K562 (cell line): ENCODE results near the gene CLCA2. TPM values are rescaled to one million over a fixed set of nuclear protein-coding genes. Genes with fewer than 3 reads are reported as not detected.

Source experiments
- ATAC-seq: fragments of 200-7000 bp; cut with Tn5 transposase; 3 replicates; pipeline ENCODE4 v1.9.1; 2020; ENCODE audit warnings: moderate library complexity
- BruUV-seq: library from RNA; stranded (reverse); fragments of 400-500 nt; replicated peaks from 2 replicates; lab custom pipeline; 2021; lab: Mats Ljungman, UMichigan
- CTCF ChIA-PET: fragments of 300-600 bp; formaldehyde crosslinking; extraction: SDS; loops from one replicate; lab custom pipeline; 2021; ENCODE audit warnings: low intra/inter-chr PET ratio; lab: Yijun Ruan, JAX
- POLR2A ChIA-PET: fragments of 300-600, 350-650 bp; sonication (Branson Sonifier 250); formaldehyde crosslinking; extraction: SDS; loops from one replicate; lab custom pipeline; 2021; ENCODE audit warnings: antibody characterized with exemption, inconsistent platforms; lab: Yijun Ruan, JAX
- DNase-seq, 4 experiments: peaks; one replicate each; pipeline versions ENCODE4 v3.0.0 to v3.0.0-alpha.2; 2011 to 2018; ENCODE audit warnings: low spot score in 3 of 4, mixed read lengths in 3 of 4; ENCODE audit errors: extremely low read depth in 1 of 4
- FAIRE-seq: peaks from 2 replicates; lab custom pipeline; 2011; peaks lifted over from hg19 to GRCh38; lab: Jason Lieb, UNC
- H2AFZ ChIP-seq: 2 replicates; pipeline ENCODE4 v1.6.0; 2011; ENCODE audit warnings: low read depth, low read length, control low read depth, inconsistent platforms
- H3K27ac ChIP-seq: fragments of 200-600 bp; 3 replicates; pipeline ENCODE4 v1.8.0; 2011; ENCODE audit warnings: low read depth, mild to moderate bottlenecking, control low read depth, inconsistent platforms, low read length, moderate library complexity, mixed read lengths; ENCODE audit errors: extremely low read depth
- H3K27me3 ChIP-seq, 2 experiments: fragments of 300-600 bp in 1 of 2; 2 replicates in 1 of 2; 3 replicates in 1 of 2; pipeline versions ENCODE4 v1.6.0 to v1.8.0; 2011; ENCODE audit warnings: inconsistent platforms in 2 of 2, low read length in 2 of 2, mild to moderate bottlenecking in 1 of 2, mixed read lengths in 1 of 2, moderate library complexity in 1 of 2; ENCODE audit not compliant: control insufficient read depth in 2 of 2, insufficient read depth in 2 of 2
- H3K36me3 ChIP-seq: fragments of 300-600 bp; 3 replicates; pipeline ENCODE4 v1.8.0; 2011; ENCODE audit warnings: mild to moderate bottlenecking, low read length, inconsistent platforms; ENCODE audit not compliant: control insufficient read depth, insufficient read depth
- H3K4me1 ChIP-seq, 2 experiments: fragments of 200-600 bp in 1 of 2; replicated peaks in 1 of 2; 2 replicates in 1 of 2; 3 replicates in 1 of 2; pipeline versions ENCODE4 v1.5.1 to v1.8.0; 2011; ENCODE audit warnings: inconsistent platforms in 2 of 2, low read length in 2 of 2, mild to moderate bottlenecking in 1 of 2, mixed read lengths in 1 of 2, moderate library complexity in 1 of 2; ENCODE audit not compliant: control insufficient read depth in 2 of 2, insufficient read depth in 2 of 2
- H3K4me2 ChIP-seq: 2 replicates; pipeline ENCODE4 v1.6.1; 2011; ENCODE audit warnings: low read length, control low read depth, inconsistent platforms, mixed read lengths; ENCODE audit not compliant: insufficient read depth
- H3K4me3 ChIP-seq: fragments of 200-600 bp; sonication (generic), shearing (Covaris generic); 2 replicates; pipeline ENCODE4 v1.5.1; 2016; ENCODE audit warnings: control low read depth, inconsistent platforms
- H3K79me2 ChIP-seq: fragments of 200-600 bp; 3 replicates; pipeline ENCODE4 v1.8.0; 2011; ENCODE audit warnings: low read length, inconsistent platforms; ENCODE audit not compliant: control insufficient read depth, insufficient read depth
- H3K9ac ChIP-seq, 2 experiments: 2 replicates each; pipeline versions ENCODE4 v1.6.0 to v1.6.1; 2011; ENCODE audit warnings: low read depth in 2 of 2, low read length in 2 of 2, control low read depth in 1 of 2, inconsistent platforms in 1 of 2, mild to moderate bottlenecking in 1 of 2, mixed read lengths in 1 of 2; ENCODE audit not compliant: insufficient read depth in 1 of 2
- H3K9me1 ChIP-seq: one replicate; pipeline ENCODE4 v1.6.0; 2011; ENCODE audit warnings: inconsistent platforms, mild to moderate bottlenecking, low read length, moderate library complexity; ENCODE audit not compliant: control insufficient read depth, insufficient read depth
- H3K9me3 ChIP-seq: replicated peaks from 2 replicates; pipeline ENCODE4 v1.5.1; 2011; ENCODE audit warnings: low read depth, low read length, inconsistent platforms; ENCODE audit not compliant: control insufficient read depth, insufficient read depth
- H4K20me1 ChIP-seq: replicated peaks from 2 replicates; pipeline ENCODE4 v1.6.1; 2011; ENCODE audit warnings: low read length, inconsistent platforms, mixed read lengths; ENCODE audit not compliant: control insufficient read depth, insufficient read depth
- FIP1L1 ChIP-seq: fragments of 200-400 bp; formaldehyde crosslinking; IDR thresholded peaks from 2 replicates; pipeline ENCODE4 v1.6.1; 2018; ENCODE audit warnings: mild to moderate bottlenecking, low read depth, low read length; ENCODE audit not compliant: poor library complexity, severe bottlenecking
- MAFK ChIP-seq: IDR thresholded peaks from 2 replicates; pipeline ENCODE4 v1.6.1; 2011; ENCODE audit warnings: low read length, improper control_type of control experiment
- MAX ChIP-seq: sonication (generic); formaldehyde crosslinking; IDR thresholded peaks from 2 replicates; pipeline ENCODE4 v1.9.0; 2022; ENCODE audit warnings: mild to moderate bottlenecking, missing genetic modification reagents
- PHB ChIP-seq: fragments of 250-450 bp; sonication (Bioruptor Pico); IDR thresholded peaks from 2 replicates; pipeline ENCODE4 v1.5.0; 2021
- RBM39 ChIP-seq: fragments of 200-400 bp; formaldehyde crosslinking; optimal IDR thresholded peaks from 2 replicates; pipeline ENCODE3; 2018; ENCODE audit warnings: low read depth, low read length
- SIN3B ChIP-seq: fragments of 450-650 bp; IDR thresholded peaks from 2 replicates; pipeline ENCODE4 v1.6.1; 2017; ENCODE audit warnings: low read depth, mild to moderate bottlenecking, moderate library complexity
- SRSF7 ChIP-seq: fragments of 200-400 bp; formaldehyde crosslinking; optimal IDR thresholded peaks from 2 replicates; pipeline ENCODE3; 2017; ENCODE audit warnings: mild to moderate bottlenecking, low read depth, low read length
- TAL1 ChIP-seq: fragments of 450-650 bp; IDR thresholded peaks from 2 replicates; pipeline ENCODE4 v1.6.1; 2016; ENCODE audit warnings: mild to moderate bottlenecking
- WGBS: fragments of 100-300 bp; shearing (Covaris generic); methylation state at CpG from one replicate; pipeline ENCODE4 v1.1.6; 2016; ENCODE audit warnings: low coverage, mixed read lengths; ENCODE audit not compliant: insufficient coverage; ENCODE audit errors: missing lambda C conversion rate; 5-methylcytosine and 5-hydroxymethylcytosine counted together
- in situ Hi-C: fragments of 300-500 bp; cut with MboI; formaldehyde crosslinking; loops from 4 replicates; pipeline ENCODE4 v1.15.0; 2018; ENCODE audit warnings: inconsistent platforms, mixed read lengths
- intact Hi-C: fragments of 100-400 bp; cut with micrococcal nuclease; formaldehyde crosslinking; loops from 2 replicates; pipeline ENCODE4 v1.14.2; 2022
- polyA plus RNA-seq, 8 experiments: library from polyadenylated mRNA; depleted of rRNA in 4 of 8; stranded (reverse) in 5 of 8; unstranded in 3 of 8; fragments of >200 nt; fragmentation: Nextera tagmentation in 2 of 8; fragmentation: Illumina TruSeq in 1 of 8; extraction: Ambion mirVana in 2 of 8; extraction: Trizol in 1 of 8; gene quantifications; 2 replicates each; pipeline versions ENCODE4 v1.2.1 to v1.2.3, GENCODE V29; 2011 to 2014; ENCODE audit warnings: inconsistent platforms in 1 of 8, missing spikeins in 1 of 8
- total RNA-seq, 7 experiments: library from RNA; depleted of rRNA in 6 of 7; stranded (reverse); fragments of >200 nt in 6 of 7; fragmentation: Illumina TruSeq in 2 of 7; extraction: Trizol in 2 of 7; gene quantifications; 2 replicates each; pipeline versions ENCODE4 v1.2.1 to v1.2.3, GENCODE V29; 2011 to 2021; ENCODE audit warnings: low replicate concordance in 1 of 7
- TF ChIP-seq, protein P1 (sequence below): sonication (generic); formaldehyde crosslinking; IDR thresholded peaks from 2 replicates; pipeline ENCODE4 v1.8.1; 2023; ENCODE audit warnings: mild to moderate bottlenecking, missing genetic modification reagents
- TF ChIP-seq, protein P2 (sequence below): fragments of 250-450 bp; sonication (Bioruptor Pico); IDR thresholded peaks from 2 replicates; pipeline ENCODE4 v1.5.1; 2021; ENCODE audit warnings: mild to moderate bottlenecking

CLCA2 gene
- total and polyA plus RNA-seq, 9 of the 15 experiments (the other 6 are each of a cell fraction or from before 2014, with no cell fraction given) = 0.03 TPM; not detected in 8

DNA sequence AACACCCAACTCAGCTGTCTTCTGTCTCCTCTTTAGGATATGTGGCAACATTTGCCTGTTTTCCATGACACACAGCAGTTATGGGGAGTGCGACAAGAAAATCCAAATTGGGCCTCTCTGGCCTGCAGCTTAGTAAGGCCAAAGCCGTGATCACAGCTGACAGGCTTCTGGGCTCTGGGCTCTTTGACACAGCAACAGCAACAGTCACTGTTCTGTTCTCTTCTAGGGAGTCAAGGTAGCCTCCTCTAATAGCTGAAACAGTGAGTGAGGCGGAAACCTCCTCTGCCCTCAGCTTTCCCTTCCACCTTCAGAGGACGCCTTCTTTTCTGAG lies 63.8 kb downstream of the CLCA2 start (continued):
- no peak for TF ChIP-seq MAX
- TF ChIP-seq SIN3B = no peak
- no peak for TF ChIP-seq MAFK
- TF ChIP-seq FIP1L1 = no peak

- TF ChIP-seq, protein P1, sequence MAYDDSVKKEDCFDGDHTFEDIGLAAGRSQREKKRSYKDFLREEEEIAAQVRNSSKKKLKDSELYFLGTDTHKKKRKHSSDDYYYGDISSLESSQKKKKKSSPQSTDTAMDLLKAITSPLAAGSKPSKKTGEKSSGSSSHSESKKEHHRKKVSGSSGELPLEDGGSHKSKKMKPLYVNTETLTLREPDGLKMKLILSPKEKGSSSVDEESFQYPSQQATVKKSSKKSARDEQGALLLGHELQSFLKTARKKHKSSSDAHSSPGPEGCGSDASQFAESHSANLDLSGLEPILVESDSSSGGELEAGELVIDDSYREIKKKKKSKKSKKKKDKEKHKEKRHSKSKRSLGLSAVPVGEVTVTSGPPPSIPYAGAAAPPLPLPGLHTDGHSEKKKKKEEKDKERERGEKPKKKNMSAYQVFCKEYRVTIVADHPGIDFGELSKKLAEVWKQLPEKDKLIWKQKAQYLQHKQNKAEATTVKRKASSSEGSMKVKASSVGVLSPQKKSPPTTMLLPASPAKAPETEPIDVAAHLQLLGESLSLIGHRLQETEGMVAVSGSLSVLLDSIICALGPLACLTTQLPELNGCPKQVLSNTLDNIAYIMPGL (CRISPR knock-in tag) = no peak
- TF ChIP-seq SRSF7 = no peak
- no peak for TF ChIP-seq TAL1
- TF ChIP-seq, protein P2, sequence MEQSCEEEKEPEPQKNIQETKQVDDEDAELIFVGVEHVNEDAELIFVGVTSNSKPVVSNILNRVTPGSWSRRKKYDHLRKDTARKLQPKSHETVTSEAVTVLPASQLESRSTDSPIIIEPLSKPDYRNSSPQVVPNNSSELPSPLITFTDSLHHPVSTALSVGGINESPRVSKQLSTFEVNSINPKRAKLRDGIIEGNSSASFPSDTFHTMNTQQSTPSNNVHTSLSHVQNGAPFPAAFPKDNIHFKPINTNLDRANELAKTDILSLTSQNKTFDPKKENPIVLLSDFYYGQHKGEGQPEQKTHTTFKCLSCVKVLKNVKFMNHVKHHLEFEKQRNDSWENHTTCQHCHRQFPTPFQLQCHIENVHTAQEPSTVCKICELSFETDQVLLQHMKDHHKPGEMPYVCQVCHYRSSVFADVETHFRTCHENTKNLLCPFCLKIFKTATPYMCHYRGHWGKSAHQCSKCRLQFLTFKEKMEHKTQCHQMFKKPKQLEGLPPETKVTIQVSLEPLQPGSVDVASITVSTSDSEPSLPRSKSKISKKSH (CRISPR knock-in tag) = no peak
- no peak for TF ChIP-seq RBM39
- no peak for TF ChIP-seq PHB (CRISPR knock-in tag)
- BruUV-seq = no TSS peak
- Histone ChIP-seq H3K9ac (no peak overlapping the region), H2AFZ (no peak overlapping the region), H4K20me1 (no peaks in the 10 kb centered on the region), H3K36me3 (no peaks in the 10 kb centered on the region), H3K27me3 (peaks cover 6 to 15% of the 10 kb centered on the region in 2 experiments; a peak in 4 of 5 replicates), H3K27ac (no peak overlapping the region), H3K9me3 (no peaks in the 10 kb centered on the region), H3K4me2 (no peak overlapping the region), H3K9me1 (no peaks in the 10 kb centered on the region), H3K4me1 (no peaks in the 10 kb centered on the region), H3K4me3 (no peak overlapping the region), H3K79me2 (no peaks in the 10 kb centered on the region)
- no peak for ATAC-seq
- in situ Hi-C loops = no loop called here
- ChIA-PET CTCF (interaction anchor here (1.1 kb wide), 1 partner anchor 12 kb away, joined by 3 read pairs; no protein-coding TSS in a partner anchor), POLR2A (interaction anchor here (0.7 to 1.2 kb wide), 3 partner anchors 48 to 583 kb away, joined by 3 read pairs; no protein-coding TSS in a partner anchor)
- 5% methylated on average over 2 of the region's 2 CpGs for WGBS
- intact Hi-C loops = no loop called here
- DNase-seq = no peak
- FAIRE-seq = no peak
Measured at GRCh38 chr1:86489242-86489878, 65.4 kb downstream of the CLCA2 start.
